ENCODE measurements around the gene LYPLAL1. TPM values are rescaled to one million over a fixed set of nuclear protein-coding genes. Genes with fewer than 3 reads are reported as not detected.
"Not testable (repeated sequence)": the region's sequence is repeated elsewhere in the genome, so short reads cannot be mapped to it uniquely, and the experiment has no call there.

The LYPLAL1 gene
- total RNA-seq, 1 donor from 2014 or later = 41.6 TPM

DNA sequence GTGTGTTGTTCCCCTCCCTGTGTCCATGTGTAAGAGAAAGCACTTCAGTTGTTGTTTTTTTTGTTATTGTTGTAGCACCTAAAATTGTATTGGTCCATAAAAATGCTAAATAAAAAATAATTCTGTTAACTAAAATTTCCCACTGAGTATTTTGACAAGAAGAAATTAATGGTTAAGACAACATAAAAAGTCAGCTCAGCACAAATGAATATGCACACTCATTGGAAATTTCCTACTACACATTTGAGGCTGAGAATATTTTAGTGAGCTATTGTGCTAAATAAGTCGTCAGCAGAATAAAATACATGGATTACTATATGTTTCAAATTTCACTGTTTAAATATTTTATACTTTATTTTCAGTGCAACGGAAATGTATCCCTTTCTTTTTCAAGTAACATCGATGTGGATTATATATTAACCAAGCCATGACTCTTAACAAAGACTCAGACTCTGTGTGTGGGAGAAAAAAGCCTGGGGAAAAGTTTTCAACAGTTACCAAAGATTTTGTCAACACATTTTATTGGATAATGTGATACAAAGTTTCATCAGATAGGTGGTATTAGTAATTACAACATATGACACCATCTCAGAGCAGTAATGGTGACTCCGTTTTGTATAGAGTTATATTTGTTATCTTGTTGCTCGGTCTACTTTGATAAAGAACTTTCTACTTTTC is 63.4 kb downstream of the LYPLAL1 start:
- Histone ChIP-seq H3K4me1 (no peaks in the 10 kb centered on the region), H3K36me3 (no peaks in the 10 kb centered on the region), H3K9me3 (no peaks in the 10 kb centered on the region), H3K27me3 (ENCODE audit: low read depth) (no peaks in the 10 kb centered on the region), H3K4me3 (no peak overlapping the region), H3K27ac (no peak overlapping the region)
- TF ChIP-seq, protein P1, sequence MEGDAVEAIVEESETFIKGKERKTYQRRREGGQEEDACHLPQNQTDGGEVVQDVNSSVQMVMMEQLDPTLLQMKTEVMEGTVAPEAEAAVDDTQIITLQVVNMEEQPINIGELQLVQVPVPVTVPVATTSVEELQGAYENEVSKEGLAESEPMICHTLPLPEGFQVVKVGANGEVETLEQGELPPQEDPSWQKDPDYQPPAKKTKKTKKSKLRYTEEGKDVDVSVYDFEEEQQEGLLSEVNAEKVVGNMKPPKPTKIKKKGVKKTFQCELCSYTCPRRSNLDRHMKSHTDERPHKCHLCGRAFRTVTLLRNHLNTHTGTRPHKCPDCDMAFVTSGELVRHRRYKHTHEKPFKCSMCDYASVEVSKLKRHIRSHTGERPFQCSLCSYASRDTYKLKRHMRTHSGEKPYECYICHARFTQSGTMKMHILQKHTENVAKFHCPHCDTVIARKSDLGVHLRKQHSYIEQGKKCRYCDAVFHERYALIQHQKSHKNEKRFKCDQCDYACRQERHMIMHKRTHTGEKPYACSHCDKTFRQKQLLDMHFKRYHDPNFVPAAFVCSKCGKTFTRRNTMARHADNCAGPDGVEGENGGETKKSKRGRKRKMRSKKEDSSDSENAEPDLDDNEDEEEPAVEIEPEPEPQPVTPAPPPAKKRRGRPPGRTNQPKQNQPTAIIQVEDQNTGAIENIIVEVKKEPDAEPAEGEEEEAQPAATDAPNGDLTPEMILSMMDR (IDR thresholded peaks at IDR 0.05) = no peak
- ATAC-seq = no peak
- DNase-seq = no peak
- intact Hi-C loops (cut with DNase I) = no loop called here

DNA sequence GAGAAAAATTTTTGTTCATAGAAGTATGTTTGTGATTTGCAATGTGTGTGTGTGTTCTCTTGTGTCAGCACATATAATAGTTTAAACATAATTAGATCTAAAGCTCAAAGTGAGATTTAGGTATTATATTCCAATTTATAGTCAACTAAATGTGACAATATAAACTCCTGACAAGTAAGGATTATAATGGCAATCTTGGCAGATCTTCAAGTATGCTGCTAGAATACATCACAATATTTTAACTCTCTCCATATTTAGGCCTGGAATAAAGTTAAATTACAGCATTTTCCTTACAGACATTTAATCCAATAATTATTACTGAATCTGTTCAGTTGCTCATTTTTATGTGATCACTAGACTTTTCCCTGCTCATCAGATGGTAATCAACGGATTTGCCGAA is 65.8 kb downstream of the LYPLAL1 start:
- intact Hi-C loops (cut with DNase I) = no loop called here
- Histone ChIP-seq H3K27ac (no peak overlapping the region), H3K4me3 (no peak overlapping the region), H3K36me3 (no peaks in the 10 kb centered on the region), H3K4me1 (no peaks in the 10 kb centered on the region), H3K27me3 (ENCODE audit: low read depth) (no peaks in the 10 kb centered on the region), H3K9me3 (no peaks in the 10 kb centered on the region)
- DNase-seq (no peak), ATAC-seq (no peak)
- TF ChIP-seq, protein P1 (IDR thresholded peaks at IDR 0.05) = no peak

DNA sequence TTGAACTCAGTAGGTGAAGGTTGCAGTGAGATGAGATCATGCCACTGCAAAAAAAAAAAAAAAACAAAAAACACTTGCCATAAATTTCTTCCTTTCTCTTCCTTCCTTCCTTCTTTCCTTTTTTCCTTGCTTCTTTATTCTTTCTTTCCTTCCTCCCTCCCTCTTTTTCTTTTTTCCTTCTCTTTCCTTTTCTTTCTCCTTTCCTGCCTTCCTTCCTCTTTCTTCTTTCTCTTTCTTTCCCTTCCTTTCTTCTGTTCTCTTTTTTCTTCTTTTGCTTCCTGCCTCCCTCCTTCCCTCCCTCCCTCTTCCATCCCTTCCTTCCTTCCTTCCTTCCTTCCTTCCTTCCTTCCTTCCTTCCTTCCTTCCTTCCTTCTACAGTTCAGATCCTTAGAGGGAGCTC is 71.2 kb downstream of the LYPLAL1 start:
- no peaks in the 10 kb centered on the region for H3K36me3 ChIP-seq
- TF ChIP-seq, protein P1 (IDR thresholded peaks at IDR 0.05) = no peak
- no peaks in the 10 kb centered on the region for H3K27me3 ChIP-seq (ENCODE audit: low read depth)
- intact Hi-C loops (cut with DNase I) = no loop called here
- no peaks in the 10 kb centered on the region for H3K9me3 ChIP-seq
- ATAC-seq (no peak), DNase-seq (no peak)
- no peak overlapping the region for H3K27ac ChIP-seq
- H3K4me1 ChIP-seq = no peaks in the 10 kb centered on the region
- no peak overlapping the region for H3K4me3 ChIP-seq

DNA sequence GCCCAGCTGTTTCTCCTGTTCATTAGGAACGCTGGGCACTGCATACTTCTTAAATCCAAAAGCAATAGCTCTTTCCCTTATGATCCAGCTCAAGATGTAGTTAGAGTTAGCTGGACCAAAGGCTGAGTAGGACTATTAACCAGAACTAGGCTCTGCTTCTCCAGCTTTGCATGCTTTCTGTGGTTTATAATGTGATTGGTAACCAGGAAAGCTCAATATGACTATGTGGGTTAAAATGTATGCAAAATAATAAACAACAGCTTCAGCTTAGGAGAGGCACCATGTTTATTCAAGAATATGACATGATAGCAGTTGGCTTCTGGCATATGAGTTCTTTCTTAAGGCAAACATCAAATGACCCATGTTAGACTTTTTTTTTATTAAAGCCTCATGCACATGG is 73.8 kb downstream of the LYPLAL1 start:
- no peak for ATAC-seq

DNA sequence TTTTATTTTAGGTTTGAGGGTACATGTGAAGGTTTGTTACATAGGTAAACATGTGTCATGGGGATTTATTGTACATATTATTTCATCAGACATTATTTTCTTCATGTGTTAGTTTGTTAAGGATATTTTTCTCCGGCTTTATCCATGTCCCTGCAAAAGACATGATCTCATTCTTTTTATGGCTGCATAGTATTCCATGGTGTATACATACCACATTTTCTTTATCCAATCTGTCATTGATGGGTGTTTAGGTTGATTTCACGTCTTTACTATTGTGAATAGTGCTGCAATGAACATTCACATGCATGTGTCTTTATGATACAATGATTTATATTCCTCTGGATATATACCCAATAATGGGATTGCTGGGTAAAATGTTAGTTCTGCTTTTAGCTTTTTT is 76.8 kb downstream of the LYPLAL1 start:
- ATAC-seq; H3K27me3 ChIP-seq (ENCODE audit: low read depth); H3K4me3 ChIP-seq; DNase-seq; H3K36me3 ChIP-seq; intact Hi-C loops (cut with DNase I); H3K4me1 ChIP-seq; H3K27ac ChIP-seq: not testable (repeated sequence)
- peaks cover 11% of the 10 kb centered on the region for H3K9me3 ChIP-seq

More for the DNA sequence above, 73.8 kb downstream of the LYPLAL1 start:
- Histone ChIP-seq H3K27ac (no peak overlapping the region), H3K4me1 (no peaks in the 10 kb centered on the region), H3K9me3 (peaks cover 11% of the 10 kb centered on the region), H3K4me3 (no peak overlapping the region), H3K36me3 (no peaks in the 10 kb centered on the region), H3K27me3 (ENCODE audit: low read depth) (no peaks in the 10 kb centered on the region)
- DNase-seq = no peak
- intact Hi-C loops (cut with DNase I) = no loop called here
- TF ChIP-seq, protein P1 (IDR thresholded peaks at IDR 0.05) = no peak

DNA sequence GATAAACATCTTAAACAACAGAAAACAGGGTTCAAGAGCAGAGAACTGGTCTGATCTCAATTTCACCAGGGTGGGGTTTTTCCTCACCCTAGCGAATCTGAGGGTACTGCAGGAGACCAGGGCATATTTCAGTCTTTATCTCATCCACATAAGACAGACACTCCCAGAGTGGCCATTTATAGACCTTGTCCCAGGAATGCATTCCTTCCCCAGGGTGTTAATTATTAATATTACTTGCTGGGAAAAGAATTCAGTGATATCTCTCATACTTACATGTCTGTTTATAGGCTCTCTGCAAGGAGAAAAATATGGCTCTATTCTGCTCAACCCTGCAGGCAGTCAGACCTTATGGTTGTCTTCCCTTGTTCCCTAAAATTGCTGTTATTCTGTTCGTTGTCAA is 84.1 kb downstream of the LYPLAL1 start:
- no peaks in the 10 kb centered on the region for H3K36me3 ChIP-seq
- ATAC-seq (no peak), DNase-seq (no peak)
- no peaks in the 10 kb centered on the region for H3K4me1 ChIP-seq
- intact Hi-C loops (cut with DNase I) = no loop called here
- no peaks in the 10 kb centered on the region for H3K27me3 ChIP-seq (ENCODE audit: low read depth)
- no peak overlapping the region for H3K27ac ChIP-seq
- peaks cover 8% of the 10 kb centered on the region for H3K9me3 ChIP-seq
- TF ChIP-seq, protein P1 (IDR thresholded peaks at IDR 0.05) = no peak
- H3K4me3 ChIP-seq = no peak overlapping the region
